Ovary (tissue), 3 donors: Measurements from ENCODE around the gene SH3RF3.
"Not testable (repeated sequence)": the region's sequence is repeated elsewhere in the genome, so short reads cannot be mapped to it uniquely, and the experiment has no call there.

Experiments used
- CTCF ChIP-seq, 3 donors: fragments of 450-650 bp in 2 of 3; fragments of 200-600 bp in 1 of 3; IDR thresholded peaks; one replicate each; pipeline versions ENCODE4 v1.5.1 to v1.8.0; 2016 to 2022; ENCODE audit warnings: antibody characterized with exemption in 3 of 3, mild to moderate bottlenecking in 1 of 3
- POLR2A ChIP-seq: fragments of 450-650 bp; IDR thresholded peaks from one replicate; pipeline ENCODE4 v1.6.1; 2017; ENCODE audit warnings: antibody characterized with exemption, mild to moderate bottlenecking, moderate library complexity
- donor health status: DM: no; HTN: no; CAD: no.

- not testable (repeated sequence) for TF ChIP-seq CTCF (IDR thresholded peaks at IDR 0.05); POLR2A
Observed at GRCh38 chr2:109536556-109536955, 407.6 kb downstream of the SH3RF3 start.
